GM12891 (cell line): ENCODE results near the gene DOCK11.

Experiments
- POLR2A ChIP-seq: IDR thresholded peaks from 2 replicates; pipeline ENCODE4 v1.6.1; 2011; ENCODE audit warnings: low read depth, low read length, control low read depth
- POLR2AphosphoS5 ChIP-seq: IDR thresholded peaks from 2 replicates; pipeline ENCODE4 v1.6.1; 2011; ENCODE audit warnings: low read depth, low read length, control low read depth
- TAF1 ChIP-seq: IDR thresholded peaks from 2 replicates; pipeline ENCODE4 v1.6.1; 2011; ENCODE audit warnings: low read depth, low read length, control low read depth

GRCh38 chrX:118513120-118513898 lies 17.7 kb downstream of the DOCK11 start:
- TF ChIP-seq POLR2A = no peak
- no peak for TF ChIP-seq POLR2AphosphoS5
- no peak for TF ChIP-seq TAF1
